ENCODE data around the gene VN1R2.
"Not testable (repeated sequence)": the region's sequence is repeated elsewhere in the genome, so short reads cannot be mapped to it uniquely, and the experiment has no call there.

VN1R2 gene, protein sequence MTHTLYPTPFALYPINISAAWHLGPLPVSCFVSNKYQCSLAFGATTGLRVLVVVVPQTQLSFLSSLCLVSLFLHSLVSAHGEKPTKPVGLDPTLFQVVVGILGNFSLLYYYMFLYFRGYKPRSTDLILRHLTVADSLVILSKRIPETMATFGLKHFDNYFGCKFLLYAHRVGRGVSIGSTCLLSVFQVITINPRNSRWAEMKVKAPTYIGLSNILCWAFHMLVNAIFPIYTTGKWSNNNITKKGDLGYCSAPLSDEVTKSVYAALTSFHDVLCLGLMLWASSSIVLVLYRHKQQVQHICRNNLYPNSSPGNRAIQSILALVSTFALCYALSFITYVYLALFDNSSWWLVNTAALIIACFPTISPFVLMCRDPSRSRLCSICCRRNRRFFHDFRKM

DNA sequence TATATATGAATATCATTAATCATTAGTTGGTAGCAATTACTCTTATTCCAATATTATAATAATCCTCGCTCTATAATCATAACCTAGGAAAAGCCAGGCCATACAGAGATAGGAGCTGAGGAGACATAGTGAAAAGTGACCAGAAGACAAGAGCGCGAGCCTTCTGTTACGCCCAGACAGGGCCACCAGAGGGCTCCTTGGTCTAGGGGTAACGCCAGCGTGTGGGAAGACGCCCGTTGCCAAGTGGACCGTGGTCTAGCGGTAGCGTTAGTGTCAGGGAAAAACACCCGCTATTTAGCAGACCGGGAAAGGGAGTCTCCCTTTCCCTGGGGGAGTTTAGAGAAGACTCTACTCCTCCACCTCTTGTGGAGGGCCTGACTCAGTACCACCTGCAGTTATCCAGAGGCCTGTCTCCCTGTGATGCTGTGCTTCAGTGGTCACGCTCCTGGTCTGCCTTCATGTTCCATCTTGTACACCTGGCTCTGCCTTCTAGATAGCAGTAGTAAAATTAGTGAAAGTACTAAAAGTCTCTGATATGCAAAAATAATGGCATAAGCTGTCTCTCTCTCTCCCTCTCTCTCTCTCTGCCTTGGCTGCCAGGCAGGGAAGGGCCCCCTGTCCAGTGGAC, at the start of gene VN1R2:
TSS of gene VN1R2 (plus strand) at position 578 of the 628 bp plus-strand sequence. CDS start 84 bp downstream, outside the sequence.
- DNase-seq (ENCODE audit: low read depth in 1 of 2, low spot score in 1 of 2), result not testable (repeated sequence)

DNA sequence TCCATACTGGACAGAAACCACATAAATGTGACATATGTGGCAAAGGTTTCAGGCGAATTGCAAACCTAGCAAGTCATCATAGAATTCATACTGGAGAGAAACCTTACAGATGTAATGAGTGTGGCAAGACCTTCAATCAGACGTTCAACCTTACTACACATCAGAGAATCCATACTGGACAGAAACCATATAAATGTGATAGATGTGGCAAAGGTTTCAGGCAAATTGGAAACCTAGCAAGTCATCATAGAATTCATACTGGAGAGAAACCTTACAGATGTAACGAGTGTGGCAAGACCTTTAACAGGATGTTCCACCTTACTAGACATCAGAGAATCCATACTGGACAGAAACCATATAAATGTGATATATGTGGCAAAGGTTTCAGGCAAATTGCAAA, 46.5 kb upstream of the VN1R2 start:
- not testable (repeated sequence) for DNase-seq (ENCODE audit: low read depth in 1 of 2, low spot score in 1 of 2)

DNA sequence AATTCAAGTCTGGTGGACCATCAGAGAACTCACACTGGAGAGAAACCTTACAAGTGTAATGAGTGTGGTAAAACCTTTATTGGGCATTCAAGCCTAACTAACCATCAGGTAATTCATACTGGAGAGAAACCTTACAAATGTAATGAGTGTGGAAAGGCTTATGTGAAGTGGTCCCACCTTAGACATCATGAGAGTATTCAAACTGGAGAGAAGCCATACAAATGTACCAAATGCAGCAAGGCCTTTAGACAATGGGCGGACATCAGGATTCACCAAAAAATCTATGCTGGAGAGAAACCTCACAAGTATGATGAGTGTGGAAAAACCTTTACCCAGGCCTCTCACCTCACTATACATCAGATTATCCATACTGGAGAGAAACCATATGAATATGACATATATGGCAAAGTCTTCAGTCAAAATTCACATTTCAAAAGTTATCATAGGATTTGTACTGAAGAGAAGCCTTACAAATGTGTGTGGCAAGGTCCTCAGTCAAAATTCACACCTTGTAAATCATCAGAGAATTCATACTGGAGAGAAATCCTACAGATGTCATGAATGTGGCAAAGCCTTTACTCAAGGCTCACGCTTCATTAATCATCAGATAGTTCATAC, 45.3 kb upstream of the VN1R2 start:
- DNase-seq (ENCODE audit: low read depth in 1 of 2, low spot score in 1 of 2), result no peak

DNA sequence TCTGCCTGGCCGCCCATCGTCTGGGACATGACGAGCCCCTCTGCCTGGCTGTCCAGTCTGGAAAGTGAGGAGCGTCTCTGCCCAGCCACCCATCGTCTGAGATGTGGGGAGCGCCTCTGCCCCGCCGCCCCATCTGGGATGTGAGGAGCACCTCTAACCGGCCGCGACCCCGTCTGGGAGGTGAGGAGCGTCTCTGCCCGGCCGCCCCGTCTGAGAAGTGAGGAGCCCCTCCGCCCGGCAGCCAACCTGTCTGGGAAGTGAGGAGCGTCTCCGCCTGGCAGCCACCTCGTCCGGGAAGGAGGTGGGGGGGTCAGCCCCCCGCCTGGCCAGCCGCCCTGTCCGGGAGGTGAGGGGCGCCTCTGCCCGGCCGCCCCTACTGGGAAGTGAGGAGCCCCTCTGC, 35.4 kb upstream of the VN1R2 start:
- DNase-seq (ENCODE audit: low read depth in 1 of 2, low spot score in 1 of 2), result not testable (repeated sequence)

DNA sequence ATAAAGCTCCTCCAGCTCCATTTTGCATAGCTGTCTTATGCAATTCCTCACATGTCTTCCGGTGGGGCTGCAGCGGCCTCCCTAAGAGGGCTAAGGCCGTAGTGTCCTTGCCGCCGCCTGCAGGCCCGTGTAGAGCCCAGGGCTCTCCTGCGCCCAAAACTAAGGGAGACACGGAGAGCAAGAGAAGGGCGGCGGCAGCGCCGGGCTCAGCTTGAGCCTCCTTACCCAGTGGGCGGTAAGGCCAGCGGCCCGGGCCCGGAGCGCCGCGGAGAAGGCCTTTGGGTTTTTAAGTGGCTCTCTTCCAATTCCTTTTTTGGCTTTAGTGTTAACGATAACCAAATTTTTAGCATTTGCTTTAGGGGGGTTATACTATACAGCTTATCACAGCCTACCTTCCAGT, 33.5 kb upstream of the VN1R2 start:
- no peak for DNase-seq (ENCODE audit: low read depth in 1 of 2, low spot score in 1 of 2)

DNA sequence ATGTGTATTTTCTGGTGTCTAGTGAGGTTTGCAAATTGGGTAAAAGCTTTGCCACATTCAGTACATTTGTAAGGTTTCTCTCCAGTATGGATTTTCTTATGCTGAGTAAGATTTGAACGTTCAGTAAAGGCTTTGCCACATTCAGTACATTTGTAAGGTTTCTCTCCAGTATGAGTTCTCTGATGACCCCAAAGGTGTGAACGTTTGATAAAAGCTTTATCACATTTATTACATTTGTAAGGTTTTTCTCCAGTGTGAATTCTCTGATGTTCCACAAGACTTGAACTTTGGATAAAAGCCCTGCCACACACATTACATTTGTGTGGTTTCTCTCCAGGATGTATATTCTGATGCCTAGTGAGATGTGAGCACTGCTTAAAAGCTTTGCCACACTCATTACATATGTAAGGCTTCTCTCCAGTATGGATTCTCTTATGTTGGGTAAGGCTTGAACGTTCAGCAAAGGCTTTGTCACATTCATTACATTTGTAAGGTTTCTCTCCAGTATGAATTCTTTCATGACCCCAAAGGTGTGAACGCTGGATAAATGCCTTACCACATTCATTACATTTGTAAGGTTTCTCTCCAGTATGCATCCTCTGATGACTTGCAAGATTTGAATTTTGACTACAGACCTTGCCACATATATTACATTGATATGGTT, 20.8 kb upstream of the VN1R2 start:
- DNase-seq (ENCODE audit: low read depth in 1 of 2, low spot score in 1 of 2), result no peak

DNA sequence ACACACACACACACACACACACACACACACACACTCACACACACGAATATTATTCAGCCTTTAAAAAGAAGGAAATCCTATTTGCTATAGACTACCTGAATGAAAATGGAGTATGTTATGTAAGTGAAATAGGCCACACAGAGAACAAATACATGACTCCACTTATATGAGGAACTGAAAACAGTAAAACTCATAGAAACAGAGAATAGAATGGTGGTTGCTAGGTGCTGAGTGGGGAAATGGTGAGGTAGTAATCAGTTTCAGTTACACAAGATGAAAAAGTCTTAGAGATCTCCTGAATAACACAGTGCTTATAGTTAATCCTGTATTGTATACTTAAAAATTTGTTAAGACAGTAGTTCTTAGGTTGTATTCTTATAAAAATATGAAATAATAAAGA, 11.6 kb upstream of the VN1R2 start:
- DNase-seq (ENCODE audit: low read depth in 1 of 2, low spot score in 1 of 2), result no peak

DNA sequence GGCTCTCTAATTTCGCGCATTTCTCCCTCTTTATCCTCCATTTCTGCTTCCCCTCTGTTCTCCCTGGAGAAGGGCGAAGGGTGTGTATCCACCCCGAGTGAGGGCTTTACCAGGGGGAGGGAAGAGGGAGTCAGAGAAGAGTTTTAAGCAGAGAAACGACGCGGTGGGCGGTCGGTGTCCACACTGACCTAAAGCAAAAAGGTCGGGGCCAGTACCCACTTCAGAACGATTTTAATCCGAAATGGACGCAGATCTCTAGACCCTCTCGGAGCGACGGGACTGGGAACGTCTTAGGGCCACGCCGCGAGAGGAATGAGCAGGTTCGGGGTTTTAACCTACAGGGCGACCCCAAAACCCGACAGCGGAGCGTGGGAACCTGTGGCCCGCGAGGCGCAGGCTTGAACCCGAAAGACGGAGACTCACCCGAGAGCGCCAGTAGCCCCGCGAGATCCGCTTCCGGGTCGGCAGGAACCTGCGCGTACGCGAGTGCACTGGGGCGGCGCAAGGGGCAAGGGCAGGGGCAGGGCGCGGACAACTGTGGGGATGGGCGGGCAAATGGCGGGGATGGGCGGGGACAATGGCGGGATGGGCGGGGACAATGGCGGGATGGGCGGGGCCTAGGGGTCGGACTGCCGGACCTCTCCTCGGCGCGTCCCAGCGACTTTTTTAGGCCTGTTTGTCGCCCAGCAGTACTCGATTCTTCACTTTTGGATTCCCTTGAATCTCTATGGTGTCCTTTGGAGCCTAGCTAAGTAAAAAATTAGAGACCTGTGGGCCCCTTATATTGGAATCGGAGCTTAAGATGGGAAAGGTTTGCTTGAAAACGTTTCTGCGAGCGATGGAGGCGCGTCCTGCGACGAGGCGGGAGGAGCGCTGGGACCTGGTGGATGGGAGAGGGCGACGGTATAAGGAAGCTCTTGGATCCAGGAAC, 3.4 kb upstream of the VN1R2 start, which contains the start of gene ZNF677:
TSS of gene ZNF677 (minus strand) at position 463 of the 931 bp plus-strand sequence. CDS start 3,323 bp downstream, outside the sequence.
- peak; percentile 54 to 64 for DNase-seq (ENCODE audit: low read depth in 1 of 2, low spot score in 1 of 2)

DNA sequence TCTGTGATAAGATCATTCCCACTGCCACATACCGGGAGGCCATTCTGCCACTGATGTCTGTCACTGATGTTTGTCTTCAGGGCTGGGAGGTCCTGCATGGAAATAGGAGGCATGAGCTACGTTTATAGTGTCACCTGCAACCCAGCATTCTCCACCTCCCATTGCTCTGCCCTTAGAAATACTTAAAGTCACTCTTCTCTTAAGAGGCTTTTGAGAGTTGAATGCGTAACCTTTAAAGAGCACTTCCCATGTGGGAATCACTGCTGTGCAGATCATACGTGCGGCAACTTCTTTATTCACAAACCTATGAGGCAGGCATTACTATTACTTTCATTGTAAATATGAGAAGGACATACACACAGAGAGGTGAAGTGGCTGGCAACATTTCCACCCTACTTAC, 9.5 kb downstream of the VN1R2 start, which contains the start of gene VN1R4:
TSS of gene VN1R4 (minus strand) at position 101 of the 400 bp plus-strand sequence. CDS start at position 43, 58 bp downstream.
- not testable (repeated sequence) for DNase-seq (ENCODE audit: low read depth in 1 of 2, low spot score in 1 of 2)

DNA sequence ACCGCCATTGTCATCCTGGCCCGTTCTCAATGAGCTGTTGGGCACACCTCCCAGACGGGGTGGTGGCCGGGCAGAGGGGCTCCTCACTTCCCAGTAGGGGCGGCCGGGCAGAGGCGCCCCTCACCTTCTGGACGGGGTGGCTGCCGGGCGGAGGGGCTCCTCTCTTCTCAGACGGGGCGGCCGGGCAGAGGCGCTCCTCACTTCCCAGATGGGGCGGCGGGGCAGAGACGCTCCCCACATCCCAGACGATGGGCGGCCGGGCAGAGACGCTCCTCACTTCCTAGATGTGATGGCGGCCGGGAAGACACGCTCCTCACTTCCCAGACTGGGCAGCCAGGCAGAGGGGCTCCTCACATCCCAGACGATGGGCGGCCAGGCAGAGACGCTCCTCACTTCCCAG, 11.8 kb downstream of the VN1R2 start:
- not testable (repeated sequence) for DNase-seq (ENCODE audit: low read depth in 1 of 2, low spot score in 1 of 2)

DNA sequence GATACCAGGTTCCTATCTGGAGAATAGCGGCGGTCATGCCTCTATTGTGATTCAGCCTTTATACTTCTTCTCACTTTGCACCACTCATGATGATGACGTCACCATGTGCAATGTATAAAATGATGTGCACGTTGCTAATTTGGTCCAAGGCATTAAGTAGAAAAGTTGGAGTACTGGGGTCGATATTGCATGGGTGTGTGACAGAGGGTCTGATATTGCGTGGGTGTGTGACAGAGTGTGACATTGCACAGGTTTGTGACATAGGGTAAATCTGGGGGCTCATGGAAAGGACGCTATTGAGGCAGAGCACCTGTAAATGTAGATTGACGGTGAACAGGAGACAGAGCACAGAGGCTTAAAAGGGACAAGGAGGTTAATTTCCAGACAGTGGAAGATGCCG, 14.0 kb downstream of the VN1R2 start:
- no peak for DNase-seq (ENCODE audit: low read depth in 1 of 2, low spot score in 1 of 2)

DNA sequence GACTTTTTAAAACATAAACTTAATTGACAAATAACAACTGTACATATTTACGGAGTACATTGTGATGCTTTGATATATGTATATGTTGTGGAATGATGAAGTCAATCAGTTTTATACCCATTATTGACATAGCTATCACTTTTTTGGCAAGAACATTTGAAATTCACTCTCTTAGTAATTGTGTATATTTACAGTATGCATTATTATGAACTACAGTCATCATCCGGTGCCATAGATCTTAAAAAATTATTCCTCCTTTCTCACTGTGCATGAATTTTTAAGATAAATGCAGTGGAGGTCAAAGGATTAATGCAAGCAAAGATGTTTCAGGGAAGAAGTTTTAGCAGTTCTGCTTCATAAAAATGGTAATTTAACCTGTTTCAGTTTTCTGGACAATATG, 17.4 kb downstream of the VN1R2 start:
- no peak for DNase-seq (ENCODE audit: low read depth in 1 of 2, low spot score in 1 of 2)

DNA sequence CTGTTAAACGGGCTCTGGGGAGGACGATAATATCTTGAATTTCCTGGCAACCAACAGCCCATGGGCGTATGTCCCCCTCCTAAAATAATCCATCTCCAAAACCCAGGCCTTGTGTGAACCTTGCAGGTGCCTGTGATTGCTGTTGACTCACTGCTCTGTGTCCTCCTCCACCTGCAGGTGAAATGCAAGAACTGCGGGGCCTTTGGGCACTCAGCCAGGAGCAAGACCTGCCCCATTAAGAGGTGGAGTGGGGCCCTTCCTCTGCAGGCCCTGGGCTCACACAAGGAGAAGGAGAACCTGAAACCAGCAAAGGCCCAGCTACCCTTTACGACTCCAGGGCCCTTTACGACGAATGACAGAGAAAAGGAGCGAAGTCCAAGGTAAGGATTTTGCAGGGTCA, 23.9 kb downstream of the VN1R2 start:
- DNase-seq (ENCODE audit: low read depth in 1 of 2, low spot score in 1 of 2), result not testable (repeated sequence)

DNA sequence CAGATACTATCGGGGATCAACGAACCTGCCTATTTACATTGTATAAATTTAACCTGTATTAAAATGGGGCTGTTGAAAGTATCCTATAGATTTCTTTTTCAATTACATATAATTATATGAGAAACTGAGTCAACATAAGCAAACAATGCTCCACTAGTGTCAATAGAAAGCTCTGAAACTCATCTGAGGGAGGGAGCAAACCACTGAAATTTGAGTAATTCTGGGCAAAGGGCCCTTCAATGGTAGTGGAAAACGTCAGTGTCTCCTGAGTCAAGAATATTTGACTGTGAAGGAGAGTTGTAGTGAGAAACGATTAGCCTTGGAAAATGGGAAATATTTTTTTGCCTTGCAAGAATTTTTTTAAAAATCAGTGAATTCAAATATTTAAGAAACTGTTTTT, 27.0 kb downstream of the VN1R2 start:
- no peak for DNase-seq (ENCODE audit: low read depth in 1 of 2, low spot score in 1 of 2)

DNA sequence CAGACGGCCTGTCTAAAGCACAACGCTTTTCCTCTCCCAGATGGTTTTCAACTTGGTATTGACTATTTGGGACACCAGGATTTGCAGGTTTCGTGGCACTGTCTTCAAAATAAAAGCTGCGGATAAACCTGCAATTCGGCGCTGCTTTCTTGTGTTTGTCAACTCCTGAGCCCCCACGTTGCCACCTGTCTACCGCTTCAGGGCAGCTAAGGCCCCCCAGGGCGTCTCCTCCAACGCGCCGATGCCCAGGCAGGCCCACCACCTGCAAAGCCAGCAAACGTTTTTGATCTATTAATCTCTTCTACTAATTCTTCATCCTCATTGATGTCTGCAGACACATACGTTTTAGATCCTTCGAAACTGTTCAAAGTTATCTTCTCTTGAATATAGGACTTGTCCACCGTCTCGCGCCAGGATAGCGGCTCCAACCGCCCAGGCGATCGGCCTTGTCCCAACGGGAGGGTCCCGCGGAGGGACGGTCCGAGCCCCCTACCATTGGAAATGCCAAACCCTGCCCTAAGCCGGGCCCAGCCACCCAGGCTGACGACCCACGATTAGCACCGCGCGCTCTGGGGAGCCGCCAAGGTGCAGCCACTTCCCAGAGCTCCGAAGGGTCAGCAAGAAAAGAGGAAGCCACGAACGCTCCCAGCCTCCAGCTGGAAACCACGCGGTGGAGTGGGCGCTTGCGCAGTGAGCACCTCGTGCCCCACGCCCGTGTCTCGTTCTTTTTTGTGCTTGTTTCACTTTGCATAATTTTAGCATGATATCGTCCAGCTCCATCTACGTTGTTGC, 32.9 kb downstream of the VN1R2 start:
- no peak for DNase-seq (ENCODE audit: low read depth in 1 of 2, low spot score in 1 of 2)

DNA sequence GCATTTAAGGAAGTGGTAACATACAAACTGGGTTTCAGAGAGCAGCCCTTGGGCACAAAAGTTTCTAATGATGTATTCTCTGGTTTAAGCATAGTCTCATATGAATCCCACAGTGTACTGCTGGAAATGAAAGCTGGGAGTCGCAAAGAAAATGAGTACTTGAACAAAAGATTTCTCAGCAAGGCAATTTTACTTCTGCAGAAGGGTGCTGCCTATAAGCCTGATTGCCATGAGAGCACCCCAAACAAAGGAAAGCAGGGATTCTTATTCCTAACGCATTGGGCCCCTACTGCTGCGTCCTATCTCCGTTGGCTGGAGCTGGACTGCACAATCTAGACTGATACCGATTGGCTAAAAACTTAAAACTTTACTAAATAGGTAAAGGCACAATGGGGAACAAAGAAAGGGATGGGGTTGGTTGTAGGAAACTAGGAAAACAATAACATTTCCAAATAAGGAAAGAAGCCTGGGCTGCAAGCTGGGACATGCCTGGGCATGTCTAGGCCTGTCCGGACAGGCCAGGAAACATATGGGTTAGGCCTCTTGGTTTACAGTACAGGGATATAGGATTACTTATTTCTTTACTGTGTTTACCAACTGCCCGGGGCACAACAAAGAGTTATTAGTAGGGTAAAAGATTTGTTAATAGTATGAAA, 36.8 kb downstream of the VN1R2 start:
- no peak for DNase-seq (ENCODE audit: low read depth in 1 of 2, low spot score in 1 of 2)

DNA sequence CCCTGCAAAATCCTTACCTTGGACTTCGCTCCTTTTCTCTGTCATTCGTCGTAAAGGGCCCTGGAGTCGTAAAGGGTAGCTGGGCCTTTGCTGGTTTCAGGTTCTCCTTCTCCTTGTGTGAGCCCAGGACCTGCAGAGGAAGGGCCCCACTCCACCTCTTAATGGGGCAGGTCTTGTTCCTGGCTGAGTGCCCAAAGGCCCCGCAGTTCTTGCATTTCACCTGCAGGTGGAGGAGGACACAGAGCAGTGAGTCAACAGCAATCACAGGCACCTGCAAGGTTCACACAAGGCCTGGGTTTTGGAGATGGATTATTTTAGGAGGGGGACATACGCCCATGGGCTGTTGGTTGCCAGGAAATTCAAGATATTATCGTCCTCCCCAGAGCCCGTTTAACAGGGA, 43.2 kb downstream of the VN1R2 start:
- not testable (repeated sequence) for DNase-seq (ENCODE audit: low read depth in 1 of 2, low spot score in 1 of 2)

DNA sequence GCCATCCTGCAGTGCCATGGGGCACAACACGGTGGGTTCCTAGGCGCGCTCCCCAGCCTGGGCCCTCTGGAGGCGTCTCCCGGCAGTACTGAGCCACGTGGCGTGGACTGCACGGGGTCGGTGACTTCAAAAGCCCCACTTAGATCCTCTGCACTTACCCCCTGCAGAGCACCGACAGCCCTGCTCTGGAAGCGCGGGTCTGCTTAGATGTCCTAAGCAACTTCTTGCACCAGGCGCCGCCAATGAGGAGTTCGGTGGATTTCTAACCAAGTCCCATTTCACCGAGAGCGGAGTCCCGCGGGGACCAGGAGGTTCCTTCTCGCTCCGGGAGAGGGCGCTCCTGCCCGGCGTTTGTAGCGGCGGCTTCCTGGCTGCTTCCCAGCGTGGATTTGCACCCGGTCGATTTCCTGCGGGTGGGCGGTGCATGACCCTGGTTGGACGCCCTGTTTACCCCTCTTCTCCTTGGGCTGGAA, 50.3 kb downstream of the VN1R2 start:
- DNase-seq (ENCODE audit: low read depth in 1 of 2, low spot score in 1 of 2), result no peak

All from stimulated activated CD4-positive, alpha-beta T cell treated with anti-CD3 and anti-CD28 coated beads, Interleukin-15, amount 100 ng/mL, for 1 hour (primary cell).